ENCODE measurements around the gene VPS16.

Gene VPS16

DNA sequence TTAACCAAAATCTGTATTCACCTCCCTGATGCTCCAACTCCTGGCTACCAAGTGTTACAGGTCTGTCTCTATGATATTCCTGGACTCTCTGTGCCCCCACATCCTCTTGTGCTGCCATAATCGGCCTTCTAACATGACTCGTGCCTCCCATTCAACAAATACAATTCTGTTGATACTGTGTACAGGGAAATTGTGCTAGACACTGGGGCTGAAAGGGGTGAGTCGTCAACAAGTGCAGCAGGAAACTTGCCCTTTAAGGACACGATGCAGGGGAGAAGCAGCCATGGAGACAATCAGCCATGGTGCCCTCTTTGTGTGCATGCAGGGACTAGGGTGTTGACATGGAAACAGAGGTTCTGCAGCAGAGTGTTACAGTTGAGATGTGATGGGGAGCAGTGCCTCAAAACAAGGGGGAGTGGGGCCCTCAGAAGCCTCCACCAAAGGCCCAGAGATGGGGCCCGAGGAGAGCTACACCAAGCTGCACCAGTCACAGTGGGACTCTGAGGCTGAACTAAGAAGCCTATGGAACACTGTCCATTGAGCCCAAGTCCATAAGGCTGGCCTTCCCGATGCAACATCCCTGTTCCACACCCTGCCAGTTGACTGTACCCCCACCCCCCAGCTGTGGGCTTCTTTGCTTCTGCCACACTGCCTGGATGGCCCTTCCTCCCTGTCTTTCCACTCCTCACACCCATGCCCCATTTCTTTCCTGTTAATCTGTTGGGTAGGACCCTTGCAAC lies 3.2 kb upstream of the VPS16 start:
- no peak for DNase-seq

- no peak for DNase-seq
Observed at GRCh38 chr20:2838170-2838797, 2.3 kb upstream of the VPS16 start.

GRCh38 chr20:2838847-2839671 lies 1.5 kb upstream of the VPS16 start:
- DNase-seq: no peak

GRCh38 chr20:2839732-2840137 lies 810 bp upstream of the VPS16 start:
- DNase-seq: no peak

DNA sequence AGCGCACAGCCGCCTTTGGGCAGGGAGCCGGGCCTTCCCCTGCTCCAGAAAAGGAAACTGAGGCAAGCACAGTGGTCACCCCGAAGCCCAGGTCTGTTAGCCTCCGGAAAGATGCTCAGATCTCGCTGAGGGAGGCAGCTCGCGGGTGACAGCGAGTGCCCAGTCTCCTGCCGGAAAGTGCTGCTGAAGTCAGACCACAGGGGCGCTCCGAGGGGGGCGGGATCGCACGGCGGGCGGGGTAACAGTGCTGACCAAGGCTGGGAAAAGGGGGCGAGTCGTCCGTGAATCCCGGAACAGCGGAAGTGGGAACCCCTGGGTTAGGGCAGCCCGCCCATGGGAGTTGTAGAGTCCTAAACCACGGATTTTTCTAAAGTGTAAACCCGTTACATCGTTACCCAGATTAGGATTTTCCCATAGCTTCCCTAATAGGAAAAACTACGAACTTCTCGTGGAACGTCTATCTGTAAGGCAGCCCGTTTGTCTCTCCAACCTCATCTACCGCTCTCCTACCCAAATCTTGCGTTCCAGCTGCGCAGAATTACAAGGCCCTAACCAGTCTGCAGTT lies 504 bp downstream of the VPS16 start:
- DNase-seq: peak; percentile 41

DNA sequence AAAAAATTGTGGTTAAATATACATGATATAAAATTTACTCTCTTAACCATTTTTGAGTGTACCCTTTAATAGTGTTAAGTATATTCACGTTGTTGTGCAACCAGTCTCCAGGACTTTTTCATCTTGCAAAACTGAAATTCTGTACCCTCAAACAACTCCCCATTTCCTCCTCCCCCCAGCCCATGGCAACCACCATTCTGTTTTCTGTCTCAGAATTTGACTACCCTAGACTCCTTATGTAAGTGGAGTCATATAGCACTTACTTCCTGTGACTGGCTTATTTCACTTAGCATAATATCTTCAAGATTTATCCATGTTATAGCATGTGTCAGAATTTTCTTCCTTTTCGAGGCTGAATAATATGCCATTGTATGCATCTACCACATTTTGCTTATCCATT lies 5.1 kb downstream of the VPS16 start:
- no peak for DNase-seq

- DNase-seq: no peak
Observed at GRCh38 chr20:2846698-2847097, 6.2 kb downstream of the VPS16 start.

- DNase-seq: no peak
Observed at GRCh38 chr20:2847802-2848201, 7.3 kb downstream of the VPS16 start.

GRCh38 chr20:2849529-2849928 lies 9.0 kb downstream of the VPS16 start:
- DNase-seq: no peak

DNA sequence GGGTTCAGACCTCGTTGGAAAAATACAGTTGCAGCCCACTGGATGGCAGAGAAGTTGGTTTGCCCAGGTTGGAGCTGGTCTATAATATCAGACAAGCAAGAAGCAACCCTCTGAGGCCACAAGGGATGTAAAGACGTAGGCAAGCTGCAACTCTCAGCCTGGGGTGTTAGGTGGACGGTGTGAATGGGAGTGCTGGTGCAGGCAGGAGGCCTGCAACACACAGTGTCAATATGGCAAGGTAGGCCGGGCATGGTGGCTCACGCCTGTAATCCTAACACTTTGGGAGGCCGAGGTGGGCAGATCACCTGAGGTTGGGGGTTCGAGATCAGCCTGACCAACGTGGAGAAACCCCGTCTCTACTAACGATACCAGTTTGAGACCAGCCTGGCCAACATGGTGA lies 10.5 kb downstream of the VPS16 start:
- DNase-seq: no peak

GRCh38 chr20:2858591-2858990 lies 18.0 kb downstream of the VPS16 start:
- no peak for DNase-seq

DNA sequence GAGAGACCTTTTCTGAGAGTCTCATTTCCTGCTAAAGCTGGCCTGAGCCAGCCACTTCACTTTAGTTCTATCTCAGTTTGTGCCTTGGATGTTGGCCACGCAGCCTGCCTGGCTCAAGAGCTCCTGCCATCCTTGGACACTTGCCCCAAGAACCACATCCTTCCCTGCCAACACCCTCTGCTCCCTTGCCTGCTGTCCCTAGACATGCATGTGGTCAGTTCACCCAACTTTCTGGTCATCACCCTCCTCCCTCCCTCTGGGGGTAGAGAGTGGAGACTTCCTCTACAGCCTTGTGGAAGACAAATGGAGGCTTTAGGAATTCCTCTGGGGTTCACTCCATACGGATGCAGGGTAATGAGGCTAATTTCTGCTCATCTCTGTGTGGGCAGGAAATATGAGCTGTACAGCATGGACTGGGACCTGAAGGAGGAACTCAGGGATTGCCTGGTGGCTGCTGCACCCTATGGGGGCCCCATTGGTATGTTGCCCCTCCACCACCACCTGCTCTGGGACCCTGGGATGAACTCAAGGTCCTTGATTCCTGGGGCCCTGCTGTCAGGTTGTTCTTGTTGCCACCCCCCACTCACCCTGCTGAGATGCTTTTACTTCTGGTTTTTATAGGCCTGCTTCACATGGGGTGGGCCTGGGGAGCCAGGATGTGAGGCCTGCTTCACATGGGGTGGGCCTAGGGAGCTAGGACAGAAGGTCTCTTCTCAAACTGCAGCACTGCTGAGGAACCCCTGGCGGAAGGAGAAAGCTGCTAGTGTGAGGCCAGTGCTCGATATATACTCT lies 19.0 kb downstream of the VPS16 start:
- no peak for DNase-seq

DNA sequence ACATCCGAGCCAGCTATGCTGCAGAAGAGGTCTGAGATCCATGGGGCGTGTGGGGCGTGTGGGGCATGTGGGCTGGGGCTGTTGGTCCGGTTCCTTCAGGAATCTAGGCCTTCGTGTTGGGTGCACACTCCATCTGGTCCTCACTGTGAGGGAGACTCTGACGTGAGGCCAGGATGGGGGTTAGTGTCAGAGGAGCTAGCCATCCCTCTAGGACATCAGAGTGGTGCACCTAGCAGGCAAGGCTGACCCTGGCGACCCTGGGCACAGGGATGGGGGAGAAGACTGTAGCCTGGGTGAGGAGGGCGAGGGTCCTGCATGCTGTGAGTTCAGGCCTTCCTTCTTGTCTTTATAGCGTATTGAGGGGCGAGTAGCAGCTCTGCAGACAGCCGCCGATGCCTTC lies 24.1 kb downstream of the VPS16 start:
- DNase-seq: no peak

DNA sequence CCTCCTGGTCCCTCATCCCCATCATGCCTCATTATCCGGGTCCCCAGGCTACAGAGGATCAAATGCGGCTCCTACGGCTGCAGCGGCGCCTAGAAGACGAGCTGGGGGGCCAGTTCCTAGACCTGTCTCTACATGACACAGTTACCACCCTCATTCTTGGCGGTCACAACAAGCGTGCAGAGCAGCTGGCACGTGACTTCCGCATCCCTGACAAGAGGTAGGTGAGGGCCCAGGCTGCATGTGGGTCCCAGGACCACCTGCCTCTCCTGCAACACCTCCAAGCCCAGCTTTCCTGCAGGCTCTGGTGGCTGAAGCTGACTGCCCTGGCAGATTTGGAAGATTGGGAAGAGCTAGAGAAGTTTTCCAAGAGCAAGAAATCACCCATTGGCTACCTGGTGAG lies 24.6 kb downstream of the VPS16 start:
- DNase-seq: no peak

- DNase-seq: peak; percentile 62
Observed at GRCh38 chr20:2865630-2866029, 25.1 kb downstream of the VPS16 start.

DNA sequence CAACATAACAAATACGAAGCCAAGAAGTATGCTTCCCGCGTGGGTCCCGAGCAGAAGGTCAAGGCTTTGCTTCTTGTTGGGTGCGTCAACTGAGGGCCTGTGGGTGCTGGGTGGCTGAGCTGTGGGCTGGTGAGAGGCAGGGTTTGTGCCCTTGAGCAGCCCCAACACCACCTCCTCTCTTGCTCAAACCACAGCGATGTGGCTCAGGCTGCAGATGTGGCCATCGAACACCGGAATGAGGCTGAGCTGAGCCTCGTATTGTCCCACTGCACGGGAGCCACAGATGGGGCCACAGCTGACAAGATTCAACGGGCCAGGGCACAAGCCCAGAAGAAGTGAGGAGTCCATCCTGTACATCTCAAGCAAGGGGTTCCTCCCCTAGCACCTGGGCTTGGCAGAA lies 25.7 kb downstream of the VPS16 start:
- peak; percentile 20 for DNase-seq

DNA sequence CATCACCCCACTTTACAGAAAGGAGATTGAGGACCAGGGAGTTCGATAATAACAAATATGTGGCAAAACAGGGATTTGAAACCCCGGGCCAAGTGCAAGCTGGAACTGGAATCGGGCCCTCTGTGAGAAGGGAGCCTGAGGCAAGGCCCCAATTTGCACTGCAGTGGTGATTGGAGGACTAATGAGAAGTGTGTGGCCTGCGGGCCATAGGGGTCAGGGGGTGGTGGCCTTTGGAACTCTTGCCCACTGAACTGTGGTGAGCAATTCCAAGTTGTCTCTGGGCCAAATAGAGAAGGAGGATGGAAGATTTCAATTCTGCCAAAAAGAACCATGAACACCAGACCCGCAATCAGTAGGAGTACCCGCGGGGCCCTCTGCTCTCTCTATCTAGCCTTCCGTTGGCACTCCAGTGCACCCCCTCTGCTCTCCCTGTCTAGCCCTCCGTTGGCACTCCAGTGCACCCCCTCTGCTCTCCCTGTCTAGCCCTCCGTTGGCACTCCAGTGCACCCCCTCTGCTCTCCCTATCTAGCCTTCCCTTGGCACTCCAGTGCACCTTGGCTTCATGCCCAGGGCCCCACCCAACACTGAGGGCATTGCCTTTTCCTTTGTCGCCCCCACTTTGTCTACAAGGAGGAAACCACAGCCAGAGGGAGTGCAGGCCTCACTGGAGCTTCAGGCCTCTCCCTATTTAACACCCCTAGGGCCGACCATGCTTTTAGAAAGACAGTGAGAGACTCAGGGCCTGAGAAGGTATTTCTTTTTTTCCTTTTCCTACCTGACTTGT lies 26.7 kb downstream of the VPS16 start:
- DNase-seq: no peak

GRCh38 chr20:2869381-2869780 lies 28.8 kb downstream of the VPS16 start:
- DNase-seq: no peak

GRCh38 chr20:2871111-2871465 lies 30.5 kb downstream of the VPS16 start:
- DNase-seq: no peak

DNA sequence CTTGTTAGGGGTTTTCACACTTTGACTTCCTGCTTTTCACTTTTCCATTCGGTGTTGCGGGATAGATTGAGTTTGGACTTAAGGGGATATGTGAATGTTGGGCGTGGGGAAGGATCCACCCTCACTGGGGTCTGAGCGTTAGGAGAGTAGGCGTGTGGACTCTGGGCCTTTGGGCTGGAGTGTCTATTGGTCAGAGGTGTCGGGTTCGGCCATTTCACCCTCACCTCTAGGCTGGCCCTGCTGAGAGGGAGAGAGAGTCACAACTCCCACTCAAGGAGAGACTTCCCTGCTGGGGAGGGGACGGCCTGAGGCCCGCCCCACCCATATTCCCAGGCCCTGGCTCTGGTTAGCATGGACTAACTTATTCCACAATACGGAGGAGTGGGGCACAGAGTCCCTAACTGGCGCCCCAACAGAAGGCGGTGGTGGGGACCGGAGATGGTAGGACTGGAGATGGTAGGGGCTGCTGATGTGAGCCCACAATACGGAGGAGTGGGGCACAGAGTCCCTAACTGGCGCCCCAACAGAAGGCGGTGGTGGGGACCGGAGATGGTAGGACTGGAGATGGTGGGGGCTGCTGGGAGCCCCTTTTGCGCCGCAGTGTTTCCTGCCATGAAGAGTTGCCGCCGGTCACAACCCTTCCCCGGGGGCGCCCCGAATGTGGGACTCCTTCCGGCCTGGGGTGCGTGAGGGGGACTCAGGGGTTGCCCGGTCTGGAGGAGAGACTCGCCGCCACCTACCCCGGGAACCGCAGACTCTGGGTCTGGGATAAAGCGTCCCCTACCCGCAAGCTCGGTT lies 31.3 kb downstream of the VPS16 start:
- no peak for DNase-seq

DNA sequence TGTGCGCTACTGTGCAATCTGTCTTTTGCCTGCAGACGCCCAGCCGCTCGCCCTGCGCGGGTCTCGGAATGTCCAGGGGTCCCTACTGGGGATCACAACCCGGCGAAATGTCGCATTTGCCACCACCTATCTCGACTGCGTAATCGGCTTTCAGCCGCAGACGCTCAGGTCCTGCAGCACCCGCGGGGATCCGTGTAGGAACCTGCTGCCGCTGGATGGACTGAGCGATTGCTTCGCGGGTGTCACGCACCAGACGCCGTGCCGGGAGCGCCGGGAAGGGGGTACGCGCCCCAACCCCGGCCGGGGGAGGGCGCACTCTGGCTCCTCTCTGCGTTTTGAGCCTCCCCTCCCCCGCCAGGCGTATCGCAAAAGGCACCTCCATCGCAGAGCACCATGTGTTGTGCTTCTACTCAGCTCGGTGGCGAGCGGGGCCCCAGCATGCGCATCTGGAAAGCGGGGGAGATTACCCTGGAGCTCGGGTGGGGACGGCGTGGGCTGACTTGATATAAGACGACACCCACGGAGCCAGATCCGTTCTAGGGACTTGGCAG lies 32.0 kb downstream of the VPS16 start:
- peak; percentile 75 for DNase-seq
